Amygdala (tissue), 56 donors: ENCODE data around the gene MAMSTR.
"Not testable (repeated sequence)": the region's sequence is repeated elsewhere in the genome, so short reads cannot be mapped to it uniquely, and the experiment has no call there.

Experiments
- DNase-seq, 56 donors: peaks; one replicate each; lab custom pipeline; 2025; lab: John Stamatoyannopoulos, UW

Gene MAMSTR

GRCh38 chr19:48722196-48722708 is 2.7 kb upstream of the MAMSTR start:
- no peak for DNase-seq

- peak; percentile 71 to 100 (median 98) for DNase-seq
Measured at GRCh38 chr19:48720613-48721296, 1.2 kb upstream of the MAMSTR start.

GRCh38 chr19:48720251-48720612 is 707 bp upstream of the MAMSTR start:
- DNase-seq, result no peak

- DNase-seq, result no peak
Measured at GRCh38 chr19:48718711-48719231, 754 bp downstream of the MAMSTR start.

- not testable (repeated sequence) for DNase-seq
Measured at GRCh38 chr19:48718106-48718505, 1.4 kb downstream of the MAMSTR start.

- peak in 52 of 56 donors; percentile 8 to 81 (median 56) for DNase-seq
Measured at GRCh38 chr19:48716562-48717291, 2.8 kb downstream of the MAMSTR start.

GRCh38 chr19:48715681-48716171 is 3.8 kb downstream of the MAMSTR start:
- peak in 1 of 56 donors; percentile 27 for DNase-seq

GRCh38 chr19:48714759-48715675 is 4.5 kb downstream of the MAMSTR start:
- peak in 1 of 56 donors; percentile 13 for DNase-seq

- DNase-seq, result peak; percentile 86 to 100 (median 99)
Measured at GRCh38 chr19:48713864-48714755, 5.4 kb downstream of the MAMSTR start.

GRCh38 chr19:48713041-48713863 is 6.3 kb downstream of the MAMSTR start:
- DNase-seq, result peak in 4 of 56 donors; percentile 29 to 58 (median 46)

- no peak for DNase-seq
Measured at GRCh38 chr19:48711106-48711662, 8.3 kb downstream of the MAMSTR start.

- no peak for DNase-seq
Measured at GRCh38 chr19:48708471-48708870, 11.1 kb downstream of the MAMSTR start.

GRCh38 chr19:48705431-48705830 is 14.1 kb downstream of the MAMSTR start:
- DNase-seq, result no peak

- DNase-seq, result no peak
Measured at GRCh38 chr19:48703316-48703715, 16.2 kb downstream of the MAMSTR start.

GRCh38 chr19:48702701-48703100 is 16.8 kb downstream of the MAMSTR start:
- no peak for DNase-seq

- no peak for DNase-seq
Measured at GRCh38 chr19:48698046-48698445, 21.5 kb downstream of the MAMSTR start.

- DNase-seq, result no peak
Measured at GRCh38 chr19:48696353-48697010, 23.0 kb downstream of the MAMSTR start.
